Tibial artery (tissue), 4 donors: Measurements from ENCODE around the gene CNN2.
A peak's percentile ranks its signal among the peaks of the same experiment; 100 is the strongest.

Source experiments
- DNase-seq, 2 donors: peaks; one replicate each; pipeline ENCODE4 v3.0.0-alpha.2; 2019
- H3K27ac ChIP-seq, 2 donors: fragments of 200-600 bp; sonication (generic) in 1 of 2; 1 replicate in 1 of 2; 2 replicates in 1 of 2; pipeline ENCODE4 v1.5.1; 2018 to 2019; ENCODE audit warnings: mild to moderate bottlenecking in 1 of 2
- H3K27me3 ChIP-seq, 2 donors: fragments of 200-600 bp; sonication (generic) in 1 of 2; one replicate each; pipeline versions ENCODE4 v1.5.1 to v1.6.0; 2016 to 2019
- H3K36me3 ChIP-seq, 3 donors: fragments of 200-600 bp; sonication (generic) in 2 of 3; one replicate each; pipeline ENCODE4 v1.5.1; 2016 to 2019; ENCODE audit warnings: mild to moderate bottlenecking in 2 of 3
- H3K4me1 ChIP-seq, 4 donors: fragments of 200-600 bp; sonication (generic) in 2 of 4; 1 replicate in 3 of 4; 2 replicates in 1 of 4; pipeline ENCODE4 v1.5.1; 2016 to 2019
- H3K4me3 ChIP-seq, 2 donors: fragments of 200-600 bp; sonication (generic) in 1 of 2; 1 replicate in 1 of 2; 2 replicates in 1 of 2; pipeline ENCODE4 v1.5.1; 2018 to 2019; ENCODE audit warnings: mild to moderate bottlenecking in 2 of 2
- H3K9me3 ChIP-seq, 3 donors: fragments of 200-600 bp; sonication (generic) in 1 of 3; one replicate each; pipeline ENCODE4 v1.5.1; 2016 to 2019
- intact Hi-C: fragments of 100-400 bp; cut with DNase I; formaldehyde crosslinking; loops from one replicate; pipeline ENCODE4 v1.15.0; 2023; ENCODE audit warnings: low total_unique reads
- TF ChIP-seq, protein P1 (sequence below), 2 experiments: fragments of 200-600 bp in 1 of 2; fragments of 450-650 bp in 1 of 2; IDR thresholded peaks; one replicate each; pipeline ENCODE4 v1.5.1; 2017 to 2019; ENCODE audit warnings: antibody characterized with exemption in 2 of 2, mild to moderate bottlenecking in 1 of 2, moderate library complexity in 1 of 2

Gene CNN2

DNA sequence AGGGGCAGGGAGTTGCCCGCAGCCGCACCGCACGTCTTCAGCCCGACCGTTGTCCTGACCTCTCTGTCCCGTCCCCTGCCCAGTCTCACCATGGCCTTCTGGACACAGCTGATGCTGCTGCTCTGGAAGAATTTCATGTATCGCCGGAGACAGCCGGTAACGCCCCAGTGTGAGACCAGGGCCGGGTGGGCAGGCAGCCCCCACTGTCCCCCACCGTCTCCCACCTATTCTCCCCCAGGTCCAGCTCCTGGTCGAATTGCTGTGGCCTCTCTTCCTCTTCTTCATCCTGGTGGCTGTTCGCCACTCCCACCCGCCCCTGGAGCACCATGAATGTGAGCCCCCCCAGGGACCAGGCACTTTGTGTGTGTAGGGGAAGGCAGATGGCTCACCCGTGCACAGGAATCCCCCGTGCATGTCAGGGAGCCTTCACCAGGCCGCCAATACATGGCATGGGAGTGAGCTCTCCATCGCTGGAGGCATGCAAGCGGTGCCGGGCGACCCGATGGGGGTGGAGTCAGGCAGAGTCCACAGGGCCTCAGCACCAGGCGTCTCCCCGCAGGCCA lies 14.9 kb downstream of the CNN2 start:
- peaks cover 0 to 56% (median 40%) of the 10 kb centered on the region in 4 donors for H3K4me1 ChIP-seq
- peaks cover 12 to 18% (median 14%) of the 10 kb centered on the region in 3 donors for H3K36me3 ChIP-seq
- TF ChIP-seq, protein P1, sequence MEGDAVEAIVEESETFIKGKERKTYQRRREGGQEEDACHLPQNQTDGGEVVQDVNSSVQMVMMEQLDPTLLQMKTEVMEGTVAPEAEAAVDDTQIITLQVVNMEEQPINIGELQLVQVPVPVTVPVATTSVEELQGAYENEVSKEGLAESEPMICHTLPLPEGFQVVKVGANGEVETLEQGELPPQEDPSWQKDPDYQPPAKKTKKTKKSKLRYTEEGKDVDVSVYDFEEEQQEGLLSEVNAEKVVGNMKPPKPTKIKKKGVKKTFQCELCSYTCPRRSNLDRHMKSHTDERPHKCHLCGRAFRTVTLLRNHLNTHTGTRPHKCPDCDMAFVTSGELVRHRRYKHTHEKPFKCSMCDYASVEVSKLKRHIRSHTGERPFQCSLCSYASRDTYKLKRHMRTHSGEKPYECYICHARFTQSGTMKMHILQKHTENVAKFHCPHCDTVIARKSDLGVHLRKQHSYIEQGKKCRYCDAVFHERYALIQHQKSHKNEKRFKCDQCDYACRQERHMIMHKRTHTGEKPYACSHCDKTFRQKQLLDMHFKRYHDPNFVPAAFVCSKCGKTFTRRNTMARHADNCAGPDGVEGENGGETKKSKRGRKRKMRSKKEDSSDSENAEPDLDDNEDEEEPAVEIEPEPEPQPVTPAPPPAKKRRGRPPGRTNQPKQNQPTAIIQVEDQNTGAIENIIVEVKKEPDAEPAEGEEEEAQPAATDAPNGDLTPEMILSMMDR (IDR thresholded peaks at IDR 0.05): no peak
- no peaks in the 10 kb centered on the region for H3K9me3 ChIP-seq
- H3K27ac ChIP-seq: peak overlapping the region in 1 of 2 donors; percentile 62
- peak overlapping the region; percentile 11 to 48 for H3K4me3 ChIP-seq
- DNase-seq: no peak
- intact Hi-C loops: loop anchor here (5.0 kb wide), 1 partner anchor 51 kb away; no protein-coding TSS in a partner anchor
- H3K27me3 ChIP-seq: peaks cover 0 to 27% of the 10 kb centered on the region in 2 donors

DNA sequence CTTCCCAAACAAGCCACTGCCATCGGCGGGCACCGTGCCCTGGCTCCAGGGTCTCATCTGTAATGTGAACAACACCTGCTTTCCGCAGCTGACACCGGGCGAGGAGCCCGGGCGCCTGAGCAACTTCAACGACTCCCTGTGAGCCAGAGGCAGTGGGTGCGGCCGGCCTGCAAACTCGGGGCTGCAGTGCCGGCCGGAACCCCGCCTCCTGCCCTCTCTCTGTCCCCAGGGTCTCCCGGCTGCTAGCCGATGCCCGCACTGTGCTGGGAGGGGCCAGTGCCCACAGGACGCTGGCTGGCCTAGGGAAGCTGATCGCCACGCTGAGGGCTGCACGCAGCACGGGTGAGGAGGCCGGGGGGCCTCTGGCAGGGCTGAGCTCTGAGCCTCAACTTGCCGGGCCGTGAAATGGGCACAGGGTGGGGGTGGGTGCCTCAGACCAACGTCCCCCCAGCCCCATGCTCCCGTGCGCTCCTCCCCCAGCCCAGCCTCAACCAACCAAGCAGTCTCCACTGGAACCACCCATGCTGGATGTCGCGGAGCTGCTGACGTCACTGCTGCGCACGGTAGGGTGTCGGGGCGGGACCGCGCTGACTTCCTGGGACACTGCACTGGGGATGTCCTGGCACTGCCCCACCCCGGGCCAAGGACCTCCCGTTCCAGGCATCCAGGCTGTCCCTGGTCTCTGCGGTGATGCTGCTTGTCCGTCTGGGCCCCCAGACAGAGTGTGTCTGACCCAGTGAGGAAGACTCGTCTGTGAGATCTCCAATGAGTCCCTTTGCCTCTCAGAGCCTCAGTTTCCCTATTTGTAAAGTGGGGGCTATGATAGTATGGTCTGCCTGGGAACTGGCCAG lies 15.7 kb downstream of the CNN2 start:
- intact Hi-C loops: loop anchor here (5.0 kb wide), 1 partner anchor 50 kb away; no protein-coding TSS in a partner anchor
- H3K4me3 ChIP-seq: peak overlapping the region in 1 of 2 donors; percentile 11
- peak overlapping the region; percentile 23 to 62 for H3K27ac ChIP-seq

DNA sequence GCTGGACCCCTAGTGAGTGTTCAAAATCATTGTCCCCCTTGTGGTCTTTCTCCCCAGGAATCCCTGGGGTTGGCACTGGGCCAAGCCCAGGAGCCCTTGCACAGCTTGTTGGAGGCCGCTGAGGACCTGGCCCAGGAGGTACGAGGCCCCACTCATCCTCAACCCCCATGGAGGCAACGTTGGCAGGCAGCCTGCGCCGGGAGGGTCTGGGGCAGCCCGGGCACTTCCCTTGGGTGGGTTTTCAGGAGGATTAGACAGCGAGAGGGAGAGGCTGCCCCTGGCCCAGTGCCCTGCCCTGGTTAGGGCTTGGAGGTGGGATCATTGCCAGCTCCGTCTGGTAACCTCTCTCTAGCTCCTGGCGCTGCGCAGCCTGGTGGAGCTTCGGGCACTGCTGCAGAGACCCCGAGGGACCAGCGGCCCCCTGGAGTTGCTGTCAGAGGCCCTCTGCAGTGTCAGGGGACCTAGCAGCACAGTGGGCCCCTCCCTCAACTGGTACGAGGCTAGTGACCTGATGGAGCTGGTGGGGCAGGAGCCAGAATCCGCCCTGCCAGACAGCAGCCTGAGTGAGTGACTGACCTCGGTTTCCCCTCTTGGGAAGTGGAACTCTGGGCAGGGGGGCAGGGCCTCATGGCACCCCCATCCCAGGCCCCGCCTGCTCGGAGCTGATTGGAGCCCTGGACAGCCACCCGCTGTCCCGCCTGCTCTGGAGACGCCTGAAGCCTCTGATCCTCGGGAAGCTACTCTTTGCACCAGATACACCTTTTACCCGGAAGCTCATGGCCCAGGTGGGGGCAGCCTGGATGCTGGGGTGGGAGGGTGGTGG lies 16.5 kb downstream of the CNN2 start:
- peak overlapping the region; percentile 23 to 62 for H3K27ac ChIP-seq
- H3K36me3 ChIP-seq: peaks cover 0 to 2% (median 0%) of the 10 kb centered on the region in 3 donors
- H3K27me3 ChIP-seq: peaks cover 0 to 27% of the 10 kb centered on the region in 2 donors
- TF ChIP-seq, protein P1 (IDR thresholded peaks at IDR 0.05): no peak
- intact Hi-C loops: loop anchor here (5.0 kb wide), 1 partner anchor 49 kb away; no protein-coding TSS in a partner anchor
- no peak for DNase-seq
- H3K4me3 ChIP-seq: no peak overlapping the region
- peaks cover 0 to 51% (median 37%) of the 10 kb centered on the region in 4 donors for H3K4me1 ChIP-seq
- H3K9me3 ChIP-seq: no peaks in the 10 kb centered on the region

More for the DNA sequence above, 15.7 kb downstream of the CNN2 start:
- Histone ChIP-seq H3K9me3 (no peaks in the 10 kb centered on the region), H3K27me3 (peaks cover 0 to 27% of the 10 kb centered on the region in 2 donors), H3K36me3 (peaks cover 5 to 10% (median 7%) of the 10 kb centered on the region in 3 donors), H3K4me1 (peaks cover 0 to 56% (median 40%) of the 10 kb centered on the region in 4 donors)
- TF ChIP-seq, protein P1 (IDR thresholded peaks at IDR 0.05): no peak
- DNase-seq: peak in 1 of 2 donors; percentile 85

DNA sequence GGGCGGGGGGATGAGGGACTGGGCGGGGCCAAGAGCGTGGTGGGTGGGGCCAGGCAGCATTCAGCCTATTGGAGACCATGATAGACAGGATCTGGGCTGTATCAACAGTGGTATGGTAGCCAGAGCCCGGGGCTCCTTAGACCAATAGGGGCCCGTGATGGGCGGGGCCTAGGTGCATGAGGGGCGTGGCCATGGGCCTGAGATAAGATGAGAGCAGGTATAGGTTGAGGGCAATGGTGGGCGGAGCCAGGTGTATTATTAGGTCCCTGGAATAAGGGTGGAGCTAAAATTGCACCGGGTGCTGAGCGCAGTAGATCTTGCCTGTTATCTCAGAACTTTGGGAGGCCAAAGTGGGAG lies 18.8 kb downstream of the CNN2 start:
- Histone ChIP-seq H3K27ac (no peak overlapping the region), H3K4me3 (no peak overlapping the region), H3K36me3 (no peaks in the 10 kb centered on the region), H3K4me1 (peaks cover 0 to 30% (median 26%) of the 10 kb centered on the region in 4 donors), H3K9me3 (no peaks in the 10 kb centered on the region), H3K27me3 (peaks cover 0 to 27% of the 10 kb centered on the region in 2 donors)
- TF ChIP-seq, protein P1 (IDR thresholded peaks at IDR 0.05): no peak
- intact Hi-C loops: no loop called here
- no peak for DNase-seq

DNA sequence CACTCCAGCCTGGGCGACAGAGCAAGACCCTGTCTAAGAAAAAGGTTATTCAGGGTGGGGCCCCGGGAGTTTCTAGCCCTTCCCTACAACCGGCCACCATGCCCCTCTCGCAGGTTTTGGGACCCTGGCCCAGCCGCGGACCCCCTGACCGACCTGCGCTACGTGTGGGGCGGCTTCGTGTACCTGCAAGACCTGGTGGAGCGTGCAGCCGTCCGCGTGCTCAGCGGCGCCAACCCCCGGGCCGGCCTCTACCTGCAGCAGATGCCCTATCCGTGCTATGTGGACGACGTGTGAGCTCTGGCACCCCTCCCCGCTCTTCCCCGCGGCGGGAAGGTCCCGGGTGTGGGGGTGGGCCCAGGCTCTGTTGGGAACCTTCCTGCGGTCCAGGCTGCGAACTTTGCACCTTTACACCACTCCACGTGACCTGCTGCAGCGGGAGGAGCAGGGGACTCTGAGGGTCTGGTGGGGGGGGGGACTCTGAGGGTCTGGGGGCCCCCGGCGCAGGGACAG lies 19.8 kb downstream of the CNN2 start:
- intact Hi-C loops: no loop called here
- Histone ChIP-seq H3K4me1 (peaks cover 0 to 21% (median 16%) of the 10 kb centered on the region in 4 donors), H3K27me3 (peaks cover 0 to 27% of the 10 kb centered on the region in 2 donors), H3K36me3 (no peaks in the 10 kb centered on the region), H3K9me3 (no peaks in the 10 kb centered on the region), H3K4me3 (no peak overlapping the region), H3K27ac (no peak overlapping the region)
- no peak for DNase-seq
- TF ChIP-seq, protein P1 (IDR thresholded peaks at IDR 0.05): no peak
